Measurements from ENCODE around the gene DMD. TPM values are rescaled to one million over a fixed set of nuclear protein-coding genes. Genes with fewer than 3 reads are reported as not detected.

DMD gene
- total and polyA plus RNA-seq, 8 donors: 6.8 to 117 (median 44.2) TPM

DNA sequence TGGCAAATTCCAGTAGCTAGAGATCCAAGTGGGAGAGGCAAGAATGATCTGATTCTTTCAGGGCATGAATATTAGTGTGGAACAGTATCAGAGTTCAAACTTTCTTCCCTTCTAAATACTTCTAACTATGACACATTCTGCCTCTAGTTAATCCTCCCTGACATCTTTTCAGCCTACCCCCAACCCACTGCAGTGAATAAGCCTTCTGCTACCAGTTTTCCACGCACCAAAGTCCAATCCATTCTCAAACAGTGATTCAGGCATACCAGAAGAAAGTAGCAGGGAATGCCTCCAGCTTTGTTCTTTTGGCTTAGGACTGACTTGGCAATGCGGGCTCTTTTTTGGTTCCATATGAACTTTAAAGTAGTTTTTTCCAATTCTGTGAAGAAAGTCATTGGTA lies 1984.1 kb downstream of the DMD start:
- TF ChIP-seq, protein P1, sequence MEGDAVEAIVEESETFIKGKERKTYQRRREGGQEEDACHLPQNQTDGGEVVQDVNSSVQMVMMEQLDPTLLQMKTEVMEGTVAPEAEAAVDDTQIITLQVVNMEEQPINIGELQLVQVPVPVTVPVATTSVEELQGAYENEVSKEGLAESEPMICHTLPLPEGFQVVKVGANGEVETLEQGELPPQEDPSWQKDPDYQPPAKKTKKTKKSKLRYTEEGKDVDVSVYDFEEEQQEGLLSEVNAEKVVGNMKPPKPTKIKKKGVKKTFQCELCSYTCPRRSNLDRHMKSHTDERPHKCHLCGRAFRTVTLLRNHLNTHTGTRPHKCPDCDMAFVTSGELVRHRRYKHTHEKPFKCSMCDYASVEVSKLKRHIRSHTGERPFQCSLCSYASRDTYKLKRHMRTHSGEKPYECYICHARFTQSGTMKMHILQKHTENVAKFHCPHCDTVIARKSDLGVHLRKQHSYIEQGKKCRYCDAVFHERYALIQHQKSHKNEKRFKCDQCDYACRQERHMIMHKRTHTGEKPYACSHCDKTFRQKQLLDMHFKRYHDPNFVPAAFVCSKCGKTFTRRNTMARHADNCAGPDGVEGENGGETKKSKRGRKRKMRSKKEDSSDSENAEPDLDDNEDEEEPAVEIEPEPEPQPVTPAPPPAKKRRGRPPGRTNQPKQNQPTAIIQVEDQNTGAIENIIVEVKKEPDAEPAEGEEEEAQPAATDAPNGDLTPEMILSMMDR (IDR thresholded peaks at IDR 0.05): no peak
- TF ChIP-seq POLR2A (IDR thresholded peaks at IDR 0.05): no peak
- TF ChIP-seq EP300 (IDR thresholded peaks at IDR 0.05): no peak
- no peak for TF ChIP-seq POLR2AphosphoS5 (IDR thresholded peaks at IDR 0.05)
- DNase-seq: no peak
- intact Hi-C loops (cut with DNase I; ENCODE audit: low total_unique reads): no loop called here
- 82 to 97% (median 82%) methylated on average over 2 of the region's 2 CpGs; no CpG with 5 or more reads in 1 of the 5 donors for WGBS, 5 donors
- Histone ChIP-seq H3K4me3 (no peak overlapping the region), H3K27me3 (no peaks in the 10 kb centered on the region), H3K36me3 (no peaks in the 10 kb centered on the region), H3K4me1 (peaks cover 0 to 4% (median 0%) of the 10 kb centered on the region in 4 donors), H3K9me3 (no peaks in the 10 kb centered on the region), H3K27ac (no peak overlapping the region)

DNA sequence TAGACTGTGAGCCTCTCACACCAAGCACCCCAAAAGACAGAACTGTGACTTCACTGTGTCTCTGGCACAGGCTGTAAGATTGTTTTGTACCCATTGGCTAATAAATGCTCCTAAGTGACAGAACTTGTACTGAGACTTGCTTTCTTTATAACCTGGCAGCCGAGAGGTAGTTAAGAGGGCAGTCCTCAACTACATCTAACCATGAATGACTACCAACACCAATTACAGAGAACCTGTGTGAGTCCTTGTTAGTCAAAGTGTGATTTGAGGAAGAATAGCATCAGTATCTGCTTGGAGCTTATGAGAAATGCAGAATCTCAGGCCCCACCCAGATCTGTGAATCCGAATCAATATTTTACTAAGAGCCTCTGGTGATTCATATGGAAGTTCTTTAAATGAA lies 1985.5 kb downstream of the DMD start:
- Histone ChIP-seq H3K36me3 (no peaks in the 10 kb centered on the region), H3K27ac (no peak overlapping the region), H3K9me3 (no peaks in the 10 kb centered on the region), H3K27me3 (no peaks in the 10 kb centered on the region), H3K4me3 (no peak overlapping the region), H3K4me1 (peaks cover 0 to 4% (median 0%) of the 10 kb centered on the region in 4 donors)
- no peak for DNase-seq
- TF ChIP-seq POLR2A (IDR thresholded peaks at IDR 0.05): no peak
- no peak for TF ChIP-seq EP300 (IDR thresholded peaks at IDR 0.05)
- TF ChIP-seq, protein P1 (IDR thresholded peaks at IDR 0.05): no peak
- no peak for TF ChIP-seq POLR2AphosphoS5 (IDR thresholded peaks at IDR 0.05)
- intact Hi-C loops (cut with DNase I; ENCODE audit: low total_unique reads): no loop called here
- WGBS, 5 donors: 71 to 96% (median 86%) methylated on average over 2 of the region's 2 CpGs

DNA sequence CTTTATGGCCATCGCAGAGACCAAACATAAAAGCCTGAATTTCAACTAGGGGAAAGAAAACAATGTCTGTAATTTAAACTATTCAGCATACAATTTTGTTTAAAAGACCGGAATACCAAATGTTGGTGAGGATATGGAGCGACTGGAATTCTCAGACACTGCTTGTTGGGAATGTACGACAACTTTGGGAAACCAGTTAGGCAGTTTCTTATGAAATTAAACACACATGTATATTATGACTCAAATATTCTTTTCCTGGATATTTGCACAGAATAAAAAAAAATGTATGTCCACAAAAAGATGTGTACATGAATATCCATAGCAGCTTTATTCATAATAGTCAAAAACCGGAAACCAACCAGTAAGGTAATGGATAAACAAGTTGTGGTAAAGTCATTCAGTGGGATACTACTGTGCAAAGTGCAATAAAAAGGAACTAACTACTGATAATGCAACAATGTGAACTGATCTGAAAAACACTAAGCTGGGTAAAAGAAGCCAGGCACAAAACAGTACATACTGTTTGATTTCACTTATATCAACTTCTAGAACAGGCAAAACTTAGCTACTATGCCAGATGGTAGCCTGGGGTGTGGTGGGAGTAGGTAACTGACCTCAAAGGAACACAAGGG lies 1986.9 kb downstream of the DMD start:
- TF ChIP-seq POLR2A (IDR thresholded peaks at IDR 0.05) (no peak), EP300 (IDR thresholded peaks at IDR 0.05) (no peak), POLR2AphosphoS5 (IDR thresholded peaks at IDR 0.05) (no peak)
- TF ChIP-seq, protein P1 (IDR thresholded peaks at IDR 0.05): no peak
- WGBS, 5 donors: 73 to 83% (median 78%) methylated on average over 5 of the region's 5 CpGs
- DNase-seq: no peak
- H3K9me3 ChIP-seq: no peaks in the 10 kb centered on the region
- intact Hi-C loops (cut with DNase I; ENCODE audit: low total_unique reads): no loop called here
- no peak overlapping the region for H3K4me3 ChIP-seq
- peaks cover 0 to 4% (median 0%) of the 10 kb centered on the region in 4 donors for H3K4me1 ChIP-seq
- H3K36me3 ChIP-seq: no peaks in the 10 kb centered on the region
- H3K27ac ChIP-seq: no peak overlapping the region
- no peaks in the 10 kb centered on the region for H3K27me3 ChIP-seq

DNA sequence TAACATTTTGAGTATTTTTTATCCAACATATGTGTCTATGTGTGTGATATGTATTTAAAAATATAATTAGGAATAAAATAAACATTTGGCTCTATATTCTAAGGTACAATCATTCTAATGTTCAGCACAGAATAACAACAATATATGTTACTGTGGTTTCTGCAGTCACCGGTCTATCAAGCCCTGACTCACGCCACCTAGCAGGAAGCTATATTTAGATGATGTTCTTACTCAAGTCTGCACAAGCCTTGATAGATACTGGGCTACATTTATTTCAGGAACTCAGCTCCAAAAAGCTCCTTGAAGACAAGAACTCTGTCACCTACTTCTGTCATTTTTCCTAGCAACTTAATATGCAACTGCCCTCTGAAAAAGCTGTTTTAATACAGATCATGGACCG lies 1987.5 kb downstream of the DMD start:
- H3K27me3 ChIP-seq: no peaks in the 10 kb centered on the region
- peaks cover 0 to 3% (median 0%) of the 10 kb centered on the region in 4 donors for H3K4me1 ChIP-seq
- WGBS, 5 donors: 58 to 76% (median 64%) methylated on average over 3 of the region's 3 CpGs
- no peaks in the 10 kb centered on the region for H3K36me3 ChIP-seq
- no peak overlapping the region for H3K4me3 ChIP-seq
- no peak for DNase-seq
- H3K9me3 ChIP-seq: no peaks in the 10 kb centered on the region
- intact Hi-C loops (cut with DNase I; ENCODE audit: low total_unique reads): no loop called here
- TF ChIP-seq, protein P1 (IDR thresholded peaks at IDR 0.05): no peak
- TF ChIP-seq EP300 (IDR thresholded peaks at IDR 0.05): no peak
- no peak for TF ChIP-seq POLR2A (IDR thresholded peaks at IDR 0.05)
- TF ChIP-seq POLR2AphosphoS5 (IDR thresholded peaks at IDR 0.05): no peak
- H3K27ac ChIP-seq: no peak overlapping the region
